Brain microvascular endothelial cell (primary cell): Measurements from ENCODE around the gene R3HDM2.

Experiments used
- DNase-seq: peaks from one replicate; pipeline ENCODE4 v3.0.0-alpha.2; 2020
- H3K27ac ChIP-seq: fragments of 250-450 bp; sonication (Bioruptor Pico); 2 replicates; pipeline ENCODE4 v1.5.1; 2020; ENCODE audit warnings: mild to moderate bottlenecking, moderate library complexity
- H3K27me3 ChIP-seq: fragments of 250-450 bp; sonication (Bioruptor Pico); replicated peaks from 2 replicates; pipeline ENCODE4 v1.5.1; 2020; ENCODE audit warnings: mild to moderate bottlenecking
- H3K36me3 ChIP-seq: fragments of 250-450 bp; sonication (Bioruptor Pico); replicated peaks from 2 replicates; pipeline ENCODE4 v1.5.1; 2020; ENCODE audit warnings: mild to moderate bottlenecking
- H3K4me3 ChIP-seq: 2 replicates; pipeline ENCODE4 v1.5.1; 2011; ENCODE audit warnings: low read depth, mild to moderate bottlenecking, control low read depth, low read length, moderate library complexity
- in situ Hi-C: cut with HindIII; loops from 2 replicates; pipeline ENCODE4 v1.10.0; 2017; ENCODE audit warnings: low sequenced_read_pairs, low pct_ligation_motif_present
- TF ChIP-seq, protein P1 (sequence below): IDR thresholded peaks from 2 replicates; pipeline ENCODE4 v1.5.1; 2011; ENCODE audit warnings: low read depth, mild to moderate bottlenecking, moderate library complexity, low read length, control low read depth, inconsistent platforms; ENCODE audit errors: missing control alignments

The R3HDM2 gene

DNA sequence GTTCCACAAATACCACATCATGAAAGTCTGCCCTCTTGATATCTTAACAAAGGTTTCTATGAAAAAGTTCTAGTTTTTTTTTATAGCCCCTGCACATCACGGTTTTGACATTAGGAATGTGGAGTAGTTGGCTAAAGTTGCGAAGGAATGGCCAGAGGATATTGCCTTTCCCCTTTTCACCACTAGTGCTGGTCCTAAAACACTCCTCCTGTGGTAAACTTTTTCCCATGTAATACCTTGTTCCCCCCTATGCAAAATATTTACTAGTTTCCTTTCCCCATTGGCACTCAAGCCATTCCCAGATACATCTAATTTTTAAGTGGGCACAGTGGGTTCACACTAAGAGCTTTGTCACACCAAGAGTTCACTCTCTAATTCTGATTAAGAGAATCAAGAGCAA, 33.4 kb downstream of the R3HDM2 start:
- H3K4me3 ChIP-seq: no peak overlapping the region
- TF ChIP-seq, protein P1, sequence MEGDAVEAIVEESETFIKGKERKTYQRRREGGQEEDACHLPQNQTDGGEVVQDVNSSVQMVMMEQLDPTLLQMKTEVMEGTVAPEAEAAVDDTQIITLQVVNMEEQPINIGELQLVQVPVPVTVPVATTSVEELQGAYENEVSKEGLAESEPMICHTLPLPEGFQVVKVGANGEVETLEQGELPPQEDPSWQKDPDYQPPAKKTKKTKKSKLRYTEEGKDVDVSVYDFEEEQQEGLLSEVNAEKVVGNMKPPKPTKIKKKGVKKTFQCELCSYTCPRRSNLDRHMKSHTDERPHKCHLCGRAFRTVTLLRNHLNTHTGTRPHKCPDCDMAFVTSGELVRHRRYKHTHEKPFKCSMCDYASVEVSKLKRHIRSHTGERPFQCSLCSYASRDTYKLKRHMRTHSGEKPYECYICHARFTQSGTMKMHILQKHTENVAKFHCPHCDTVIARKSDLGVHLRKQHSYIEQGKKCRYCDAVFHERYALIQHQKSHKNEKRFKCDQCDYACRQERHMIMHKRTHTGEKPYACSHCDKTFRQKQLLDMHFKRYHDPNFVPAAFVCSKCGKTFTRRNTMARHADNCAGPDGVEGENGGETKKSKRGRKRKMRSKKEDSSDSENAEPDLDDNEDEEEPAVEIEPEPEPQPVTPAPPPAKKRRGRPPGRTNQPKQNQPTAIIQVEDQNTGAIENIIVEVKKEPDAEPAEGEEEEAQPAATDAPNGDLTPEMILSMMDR: no peak
- H3K27ac ChIP-seq: no peak overlapping the region
- DNase-seq: no peak
- no peaks in the 10 kb centered on the region for H3K27me3 ChIP-seq
- no peaks in the 10 kb centered on the region for H3K36me3 ChIP-seq
- in situ Hi-C loops: no loop called here

DNA sequence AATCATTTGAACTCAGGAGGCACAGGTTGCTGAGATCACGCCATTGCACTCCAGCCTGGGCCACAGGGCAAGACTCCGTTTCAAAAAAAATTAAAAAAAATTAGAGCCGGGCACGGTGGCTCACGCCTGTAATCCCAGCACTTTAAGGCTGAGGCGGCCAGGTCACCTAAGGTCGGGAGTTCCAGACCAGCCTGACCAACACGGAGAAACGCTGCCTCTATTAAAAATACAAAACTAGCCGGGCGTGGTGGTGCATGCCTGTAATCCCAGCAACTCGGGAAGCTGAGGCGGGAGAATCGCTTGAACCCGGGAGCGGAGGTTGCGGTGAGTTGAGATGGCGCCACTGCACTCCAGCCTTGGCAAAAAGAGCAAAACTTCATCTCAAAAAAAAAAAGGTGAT, 35.7 kb downstream of the R3HDM2 start:
- no peak for DNase-seq
- Histone ChIP-seq H3K36me3 (peaks cover 3% of the 10 kb centered on the region), H3K4me3 (no peak overlapping the region)

DNA sequence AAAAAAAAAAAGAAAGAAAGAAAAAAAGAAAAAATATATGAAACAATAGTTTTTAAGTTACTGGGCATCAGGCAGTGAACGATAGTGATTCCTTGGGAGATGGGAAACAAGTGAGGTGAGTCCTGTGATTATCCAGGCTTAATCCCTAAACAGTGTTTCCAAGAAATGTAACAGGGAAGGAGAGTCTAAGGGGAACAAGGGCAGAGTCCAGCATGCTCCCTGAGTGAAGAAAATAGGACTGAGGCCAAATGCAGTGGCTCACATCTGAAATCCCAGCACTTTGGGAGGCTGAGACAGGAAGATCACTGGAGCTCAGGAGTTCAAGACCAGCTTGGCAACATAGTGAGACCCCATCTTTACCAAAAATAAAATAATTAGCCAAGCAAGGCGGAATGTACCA, 40.7 kb downstream of the R3HDM2 start:
- TF ChIP-seq, protein P1: no peak
- in situ Hi-C loops: no loop called here
- Histone ChIP-seq H3K27ac (no peak overlapping the region), H3K4me3 (no peak overlapping the region), H3K36me3 (peaks cover 3% of the 10 kb centered on the region), H3K27me3 (no peaks in the 10 kb centered on the region)
- DNase-seq: no peak

More for the DNA sequence above, 35.7 kb downstream of the R3HDM2 start:
- Histone ChIP-seq H3K27ac (no peak overlapping the region), H3K27me3 (no peaks in the 10 kb centered on the region)
- TF ChIP-seq, protein P1: no peak
- in situ Hi-C loops: no loop called here

DNA sequence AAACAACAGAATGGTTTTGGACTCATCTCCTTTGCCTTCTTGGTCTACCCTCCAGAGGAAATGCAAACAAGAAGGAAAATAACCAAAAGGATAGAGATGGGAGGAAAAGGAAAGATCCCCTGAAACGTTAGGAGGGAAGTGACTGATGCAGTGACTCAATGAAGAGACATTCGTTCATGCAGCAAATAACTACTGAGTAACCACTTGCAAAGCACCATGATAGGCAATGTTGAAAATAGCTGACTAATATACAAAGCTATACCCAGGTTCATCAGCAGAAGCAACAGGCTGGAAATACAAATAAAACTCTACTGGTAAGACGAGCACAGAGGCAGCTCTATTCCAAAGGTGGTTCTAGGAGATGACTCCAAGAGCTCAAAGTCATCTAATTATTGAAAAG, 41.8 kb downstream of the R3HDM2 start:
- in situ Hi-C loops: no loop called here

DNA sequence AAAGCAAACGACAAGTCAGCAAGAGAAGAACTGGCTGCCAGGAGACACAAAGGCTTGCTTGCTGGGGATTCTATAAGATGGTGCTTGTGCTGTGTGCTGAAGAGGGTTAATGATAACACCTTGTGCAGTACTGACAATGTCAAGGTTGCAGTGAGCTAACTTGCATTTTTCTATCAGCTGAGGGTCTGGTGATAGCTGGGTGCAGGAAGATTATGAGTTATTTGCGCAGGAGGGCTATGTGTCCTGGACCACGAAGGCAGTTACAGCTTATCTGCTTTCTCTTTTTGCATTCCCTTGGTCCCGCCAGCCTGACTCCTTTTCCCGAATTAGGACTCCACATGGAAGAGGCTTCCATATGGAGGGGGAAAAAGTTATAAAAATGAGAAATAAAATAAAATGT, 42.4 kb downstream of the R3HDM2 start:
- no peak overlapping the region for H3K4me3 ChIP-seq
- DNase-seq: no peak
- in situ Hi-C loops: no loop called here
- peak overlapping the region; percentile 58 for H3K27ac ChIP-seq
- no peaks in the 10 kb centered on the region for H3K27me3 ChIP-seq
- TF ChIP-seq, protein P1: no peak
- peaks cover 3% of the 10 kb centered on the region for H3K36me3 ChIP-seq

More for the DNA sequence above, 41.8 kb downstream of the R3HDM2 start:
- H3K4me3 ChIP-seq: no peak overlapping the region
- DNase-seq: peak; percentile 81
- TF ChIP-seq, protein P1: no peak
- H3K36me3 ChIP-seq: peaks cover 3% of the 10 kb centered on the region
- no peaks in the 10 kb centered on the region for H3K27me3 ChIP-seq
- peak overlapping the region; percentile 58 for H3K27ac ChIP-seq

DNA sequence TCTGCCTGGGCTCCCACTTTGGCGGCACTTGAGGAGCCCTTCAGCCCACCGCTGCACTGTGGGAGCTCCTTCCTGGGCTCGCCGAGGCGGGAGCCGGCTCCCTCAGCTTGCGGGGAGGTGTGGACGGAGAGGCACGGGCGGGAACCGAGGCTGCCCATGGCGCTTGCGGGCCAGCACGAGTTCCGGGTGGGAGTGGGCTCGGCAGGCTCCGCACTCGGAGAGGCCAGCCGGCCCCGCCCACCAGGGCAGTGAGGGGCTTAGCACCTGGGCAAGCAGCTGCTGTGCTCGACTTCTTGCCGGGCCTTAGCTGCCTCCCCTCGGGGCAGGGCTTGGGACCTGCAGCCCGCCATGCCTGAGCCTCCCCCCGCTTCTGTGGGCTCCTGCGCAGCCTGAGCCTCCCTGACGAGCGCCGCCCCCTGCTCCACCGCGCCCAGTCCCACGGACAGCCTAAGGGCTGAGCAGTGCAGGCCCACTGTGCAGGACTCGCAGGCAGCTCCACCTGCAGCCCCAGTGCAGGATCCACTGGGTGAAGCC, 44.6 kb downstream of the R3HDM2 start:
- Histone ChIP-seq H3K27ac (no peak overlapping the region), H3K4me3 (no peak overlapping the region), H3K36me3 (no peaks in the 10 kb centered on the region), H3K27me3 (no peaks in the 10 kb centered on the region)
- in situ Hi-C loops: no loop called here
- no peak for DNase-seq
- TF ChIP-seq, protein P1: no peak
